Suprapubic skin (tissue), 3 donors: ENCODE measurements around the gene FSCN2.

Experiments
- CTCF ChIP-seq, 2 donors: fragments of 200-600 bp in 1 of 2; fragments of 450-650 bp in 1 of 2; sonication (generic) in 1 of 2; IDR thresholded peaks; one replicate each; pipeline ENCODE4 v1.5.1; 2016 to 2019; ENCODE audit warnings: antibody characterized with exemption in 2 of 2, mild to moderate bottlenecking in 1 of 2, moderate library complexity in 1 of 2
- POLR2A ChIP-seq, 2 donors: fragments of 450-650 bp; IDR thresholded peaks; one replicate each; pipeline ENCODE4 v1.6.1; 2017; ENCODE audit warnings: antibody characterized with exemption in 2 of 2, mild to moderate bottlenecking in 2 of 2, moderate library complexity in 2 of 2

- no peak for TF ChIP-seq POLR2A (IDR thresholded peaks at IDR 0.05)
- no peak for TF ChIP-seq CTCF (IDR thresholded peaks at IDR 0.05)
Measured at GRCh38 chr17:81541123-81541522, 12.9 kb downstream of the FSCN2 start.
